Duodenal mucosa (tissue), 2 donors: ENCODE data around the gene SEZ6L.

Source experiments
- H3K27ac ChIP-seq: one replicate; pipeline ENCODE4 v1.7.0; 2013; ENCODE audit warnings: low read depth, low read length
- H3K27me3 ChIP-seq, 2 donors: one replicate each; pipeline ENCODE4 v1.7.0; 2013; ENCODE audit warnings: low read length in 2 of 2, control low read depth in 1 of 2; ENCODE audit not compliant: insufficient read depth in 2 of 2, control insufficient read depth in 1 of 2
- H3K36me3 ChIP-seq, 2 donors: one replicate each; pipeline ENCODE4 v1.7.0; 2013; ENCODE audit warnings: low read length in 2 of 2, control low read depth in 1 of 2; ENCODE audit not compliant: insufficient read depth in 2 of 2, control insufficient read depth in 1 of 2
- H3K4me1 ChIP-seq, 2 donors: one replicate each; pipeline ENCODE4 v1.7.0; 2013; ENCODE audit warnings: low read length in 2 of 2, control low read depth in 1 of 2; ENCODE audit not compliant: insufficient read depth in 2 of 2, control insufficient read depth in 1 of 2
- H3K4me3 ChIP-seq, 2 donors: one replicate each; pipeline ENCODE4 v1.7.0; 2013; ENCODE audit warnings: low read length in 2 of 2, low read depth in 1 of 2
- H3K9ac ChIP-seq, 2 donors: one replicate each; pipeline ENCODE4 v1.7.0; 2013; ENCODE audit warnings: low read length in 2 of 2, low read depth in 1 of 2
- H3K9me3 ChIP-seq, 2 donors: one replicate each; pipeline ENCODE4 v1.7.0; 2013; ENCODE audit warnings: low read length in 2 of 2, control low read depth in 1 of 2; ENCODE audit not compliant: control insufficient read depth in 1 of 2

Gene SEZ6L

GRCh38 chr22:26362471-26362870 is 193.2 kb downstream of the SEZ6L start:
- Histone ChIP-seq H3K36me3 (no peaks in the 10 kb centered on the region), H3K9ac (no peak overlapping the region), H3K4me1 (peaks cover 4 to 8% of the 10 kb centered on the region in 2 donors), H3K27ac (no peak overlapping the region), H3K27me3 (peaks cover 3 to 5% of the 10 kb centered on the region in 2 donors), H3K4me3 (no peak overlapping the region), H3K9me3 (no peaks in the 10 kb centered on the region)

- Histone ChIP-seq H3K4me3 (no peak overlapping the region), H3K9me3 (no peaks in the 10 kb centered on the region), H3K27ac (no peak overlapping the region), H3K36me3 (no peaks in the 10 kb centered on the region), H3K27me3 (peaks cover 3 to 5% of the 10 kb centered on the region in 2 donors), H3K4me1 (peaks cover 4 to 8% of the 10 kb centered on the region in 2 donors), H3K9ac (no peak overlapping the region)
Measured at GRCh38 chr22:26364066-26365015, 195.1 kb downstream of the SEZ6L start.

- no peaks in the 10 kb centered on the region for H3K9me3 ChIP-seq
- no peaks in the 10 kb centered on the region for H3K4me1 ChIP-seq
- no peak overlapping the region for H3K27ac ChIP-seq
- no peak overlapping the region for H3K4me3 ChIP-seq
- H3K9ac ChIP-seq, result no peak overlapping the region
- H3K36me3 ChIP-seq, result no peaks in the 10 kb centered on the region
- H3K27me3 ChIP-seq, result peaks cover 3 to 5% of the 10 kb centered on the region in 2 donors
Measured at GRCh38 chr22:26367402-26368245, 198.4 kb downstream of the SEZ6L start.

- Histone ChIP-seq H3K36me3 (no peaks in the 10 kb centered on the region), H3K9me3 (no peaks in the 10 kb centered on the region), H3K27ac (no peak overlapping the region), H3K4me1 (no peaks in the 10 kb centered on the region), H3K27me3 (peaks cover 5 to 8% of the 10 kb centered on the region in 2 donors), H3K4me3 (no peak overlapping the region), H3K9ac (no peak overlapping the region)
Measured at GRCh38 chr22:26372890-26373289, 203.6 kb downstream of the SEZ6L start.

- H3K36me3 ChIP-seq, result no peaks in the 10 kb centered on the region
- no peak overlapping the region for H3K27ac ChIP-seq
- no peak overlapping the region for H3K9ac ChIP-seq
- peaks cover 11 to 14% of the 10 kb centered on the region in 2 donors for H3K27me3 ChIP-seq
- no peaks in the 10 kb centered on the region for H3K9me3 ChIP-seq
- no peaks in the 10 kb centered on the region for H3K4me1 ChIP-seq
- H3K4me3 ChIP-seq, result no peak overlapping the region
Measured at GRCh38 chr22:26374391-26375026, 205.2 kb downstream of the SEZ6L start.

GRCh38 chr22:26377170-26377830 is 208.0 kb downstream of the SEZ6L start:
- no peaks in the 10 kb centered on the region for H3K9me3 ChIP-seq
- H3K4me3 ChIP-seq, result no peak overlapping the region
- no peaks in the 10 kb centered on the region for H3K36me3 ChIP-seq
- no peak overlapping the region for H3K27ac ChIP-seq
- H3K4me1 ChIP-seq, result no peaks in the 10 kb centered on the region
- H3K27me3 ChIP-seq, result peaks cover 14 to 16% of the 10 kb centered on the region in 2 donors
- H3K9ac ChIP-seq, result no peak overlapping the region

GRCh38 chr22:26380072-26380830 is 211.0 kb downstream of the SEZ6L start:
- Histone ChIP-seq H3K4me3 (no peak overlapping the region), H3K27ac (no peak overlapping the region), H3K9me3 (no peaks in the 10 kb centered on the region), H3K9ac (no peak overlapping the region), H3K36me3 (no peaks in the 10 kb centered on the region), H3K27me3 (peaks cover 14 to 21% of the 10 kb centered on the region in 2 donors), H3K4me1 (no peaks in the 10 kb centered on the region)

GRCh38 chr22:26382782-26383181 is 213.5 kb downstream of the SEZ6L start:
- Histone ChIP-seq H3K36me3 (no peaks in the 10 kb centered on the region), H3K4me1 (no peaks in the 10 kb centered on the region), H3K9me3 (no peaks in the 10 kb centered on the region), H3K27me3 (peaks cover 9 to 16% of the 10 kb centered on the region in 2 donors), H3K27ac (no peak overlapping the region), H3K9ac (no peak overlapping the region), H3K4me3 (no peak overlapping the region)

GRCh38 chr22:26383968-26384556 is 214.8 kb downstream of the SEZ6L start:
- H3K27me3 ChIP-seq, result peaks cover 8 to 11% of the 10 kb centered on the region in 2 donors
- no peaks in the 10 kb centered on the region for H3K4me1 ChIP-seq
- no peak overlapping the region for H3K27ac ChIP-seq
- no peaks in the 10 kb centered on the region for H3K9me3 ChIP-seq
- H3K9ac ChIP-seq, result no peak overlapping the region
- no peaks in the 10 kb centered on the region for H3K36me3 ChIP-seq
- H3K4me3 ChIP-seq, result no peak overlapping the region
